ENCODE results near the gene KRTAP10-5. TPM values are rescaled to one million over a fixed set of nuclear protein-coding genes. Genes with fewer than 3 reads are reported as not detected.

The KRTAP10-5 gene
- total and polyA plus RNA-seq, 8 donors = not detected

DNA sequence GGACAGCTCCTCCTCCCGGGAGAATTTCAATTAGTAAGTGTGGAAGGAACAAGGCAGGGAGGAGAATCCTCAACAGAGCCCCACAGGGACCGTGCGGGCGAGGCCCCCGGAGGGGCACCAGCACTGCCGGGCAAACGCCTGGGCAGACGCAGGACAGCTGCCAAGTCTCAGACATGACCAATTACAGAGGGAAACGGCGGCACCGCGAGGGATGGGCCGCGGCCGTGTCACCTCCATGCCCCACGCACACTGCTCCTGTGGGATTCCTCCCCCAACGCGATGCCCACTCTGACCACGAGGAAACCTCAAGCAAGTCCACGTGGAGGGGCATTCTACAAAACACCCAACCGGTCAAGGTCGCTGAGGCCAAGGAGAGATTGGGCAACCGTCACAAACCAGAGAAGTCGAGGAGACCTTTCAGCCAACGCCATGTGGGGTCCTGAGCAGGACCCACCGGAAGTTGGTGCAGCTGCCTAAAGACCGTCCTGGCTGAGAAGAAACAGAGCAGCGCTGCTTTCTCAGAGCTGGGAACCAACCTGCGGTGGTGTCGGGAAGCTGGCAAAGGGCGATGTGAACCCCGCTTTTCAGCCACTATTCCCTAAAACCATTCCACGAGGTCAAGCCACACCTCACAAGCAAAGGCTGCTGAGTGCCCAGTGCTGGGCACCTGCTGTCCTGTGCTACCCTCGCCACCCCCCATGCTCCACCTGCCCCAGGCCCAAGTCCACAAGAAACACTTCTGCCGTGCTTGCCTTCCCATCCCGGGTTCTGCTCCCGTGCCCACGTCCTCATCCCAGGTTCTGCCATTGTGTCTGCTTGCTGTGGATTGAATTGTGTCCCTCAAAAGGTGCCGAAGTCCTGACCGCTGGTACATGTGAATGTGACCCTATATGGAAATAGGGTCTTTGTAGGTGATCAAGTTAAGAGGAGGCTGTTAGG is 8.3 kb downstream of the KRTAP10-5 start:
- FAIRE-seq = no peak
- ATAC-seq = no peak

GRCh38 chr21:44571296-44571695 is 9.1 kb downstream of the KRTAP10-5 start:
- Histone ChIP-seq H3K4me3 (no peak overlapping the region), H3K36me3 (no peaks in the 10 kb centered on the region), H3K4me1 (no peaks in the 10 kb centered on the region), H3K27me3 (no peaks in the 10 kb centered on the region), H3K9me3 (no peaks in the 10 kb centered on the region), H3K27ac (no peak overlapping the region)
- ATAC-seq (no peak), FAIRE-seq (no peak), DNase-seq (no peak)
- TF ChIP-seq, protein P1, sequence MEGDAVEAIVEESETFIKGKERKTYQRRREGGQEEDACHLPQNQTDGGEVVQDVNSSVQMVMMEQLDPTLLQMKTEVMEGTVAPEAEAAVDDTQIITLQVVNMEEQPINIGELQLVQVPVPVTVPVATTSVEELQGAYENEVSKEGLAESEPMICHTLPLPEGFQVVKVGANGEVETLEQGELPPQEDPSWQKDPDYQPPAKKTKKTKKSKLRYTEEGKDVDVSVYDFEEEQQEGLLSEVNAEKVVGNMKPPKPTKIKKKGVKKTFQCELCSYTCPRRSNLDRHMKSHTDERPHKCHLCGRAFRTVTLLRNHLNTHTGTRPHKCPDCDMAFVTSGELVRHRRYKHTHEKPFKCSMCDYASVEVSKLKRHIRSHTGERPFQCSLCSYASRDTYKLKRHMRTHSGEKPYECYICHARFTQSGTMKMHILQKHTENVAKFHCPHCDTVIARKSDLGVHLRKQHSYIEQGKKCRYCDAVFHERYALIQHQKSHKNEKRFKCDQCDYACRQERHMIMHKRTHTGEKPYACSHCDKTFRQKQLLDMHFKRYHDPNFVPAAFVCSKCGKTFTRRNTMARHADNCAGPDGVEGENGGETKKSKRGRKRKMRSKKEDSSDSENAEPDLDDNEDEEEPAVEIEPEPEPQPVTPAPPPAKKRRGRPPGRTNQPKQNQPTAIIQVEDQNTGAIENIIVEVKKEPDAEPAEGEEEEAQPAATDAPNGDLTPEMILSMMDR (IDR thresholded peaks at IDR 0.05) = no peak
- intact Hi-C loops (cut with DNase I) = no loop called here
- WGBS, 2 donors = 46 to 71% methylated on average over 4 of the region's 4 CpGs

More for the DNA sequence above, 8.3 kb downstream of the KRTAP10-5 start:
- 84 to 90% methylated on average over 40 of the region's 40 CpGs for WGBS, 2 donors
- Histone ChIP-seq H3K4me1 (no peaks in the 10 kb centered on the region), H3K27ac (no peak overlapping the region), H3K36me3 (no peaks in the 10 kb centered on the region), H3K4me3 (no peak overlapping the region), H3K27me3 (no peaks in the 10 kb centered on the region), H3K9me3 (no peaks in the 10 kb centered on the region)
- intact Hi-C loops (cut with DNase I) = no loop called here
- no peak for DNase-seq
- TF ChIP-seq, protein P1 (IDR thresholded peaks at IDR 0.05) = no peak

- FAIRE-seq (no peak), ATAC-seq (no peak), DNase-seq (no peak)
- Histone ChIP-seq H3K27ac (no peak overlapping the region), H3K9me3 (no peaks in the 10 kb centered on the region), H3K27me3 (no peaks in the 10 kb centered on the region), H3K36me3 (no peaks in the 10 kb centered on the region), H3K4me1 (no peaks in the 10 kb centered on the region), H3K4me3 (no peak overlapping the region)
- WGBS, 2 donors = 65 to 81% methylated on average over 12 of the region's 12 CpGs
- intact Hi-C loops (cut with DNase I) = no loop called here
- TF ChIP-seq, protein P1 (IDR thresholded peaks at IDR 0.05) = no peak
These were observed 10.4 kb downstream of the KRTAP10-5 start for GRCh38 chr21:44569861-44570517.

GRCh38 chr21:44568667-44569556 is 11.5 kb downstream of the KRTAP10-5 start:
- DNase-seq (no peak), ATAC-seq (no peak), FAIRE-seq (no peak)
- intact Hi-C loops (cut with DNase I) = no loop called here
- no peak overlapping the region for H3K4me3 ChIP-seq
- no peaks in the 10 kb centered on the region for H3K4me1 ChIP-seq
- 58 to 64% methylated on average over 27 of the region's 27 CpGs for WGBS, 2 donors
- H3K27me3 ChIP-seq = no peaks in the 10 kb centered on the region
- TF ChIP-seq, protein P1 (IDR thresholded peaks at IDR 0.05) = no peak
- no peaks in the 10 kb centered on the region for H3K9me3 ChIP-seq
- no peak overlapping the region for H3K27ac ChIP-seq
- H3K36me3 ChIP-seq = no peaks in the 10 kb centered on the region

All from pancreas (tissue), 10 donors.